GM12875 (cell line): ENCODE results near the gene ZFYVE27.

Experiments
- H3K4me3 ChIP-seq: one replicate; pipeline ENCODE4 v1.5.1; 2011; ENCODE audit warnings: low read depth, low read length, control low read depth
- CTCF ChIP-seq: IDR thresholded peaks from 2 replicates; pipeline ENCODE4 v1.5.1; 2011; ENCODE audit warnings: low read depth, mild to moderate bottlenecking, control low read depth, inconsistent platforms, low read length, moderate library complexity, borderline replicate concordance; ENCODE audit not compliant: insufficient read depth

The ZFYVE27 gene

DNA sequence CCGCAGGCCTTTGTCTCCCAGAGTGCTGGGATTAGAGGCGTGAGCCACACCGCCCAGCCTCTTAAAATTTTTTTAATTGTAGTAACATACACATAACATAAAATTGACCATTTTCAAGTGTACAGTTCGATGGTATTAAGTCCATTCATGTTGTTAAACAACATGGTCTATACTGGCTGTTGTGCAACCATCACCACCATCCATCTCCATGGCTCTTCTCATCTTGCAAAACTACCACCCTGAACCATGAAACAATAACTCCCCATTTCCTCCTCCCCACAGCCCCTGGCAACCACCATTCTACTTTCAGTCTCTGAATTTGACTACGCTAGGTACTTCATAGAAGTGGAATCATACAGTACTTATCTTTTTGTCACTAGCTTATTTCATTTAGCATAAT lies 7.9 kb upstream of the ZFYVE27 start:
- H3K4me3 ChIP-seq, result no peak overlapping the region
- TF ChIP-seq CTCF, result no peak

- peak; percentile 73 for TF ChIP-seq CTCF
- no peak overlapping the region for H3K4me3 ChIP-seq
These were observed 5.4 kb upstream of the ZFYVE27 start for GRCh38 chr10:97731346-97732051.

DNA sequence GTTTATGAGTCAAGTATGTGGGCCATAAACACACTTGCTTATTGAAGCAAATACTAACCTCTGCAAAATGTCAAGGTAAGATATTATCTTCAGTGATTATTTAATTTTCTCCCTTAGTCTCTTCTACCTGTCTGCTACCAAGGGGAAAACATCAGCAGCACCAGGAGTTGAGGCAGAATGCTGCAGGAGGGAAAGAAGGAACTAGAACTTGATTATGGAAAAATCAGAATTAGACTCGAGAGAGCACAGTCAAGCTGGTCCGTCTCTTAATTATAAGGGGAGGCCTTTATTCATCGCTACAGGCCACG lies 4.9 kb upstream of the ZFYVE27 start:
- TF ChIP-seq CTCF, result no peak
- H3K4me3 ChIP-seq, result no peak overlapping the region

- TF ChIP-seq CTCF, result no peak
- H3K4me3 ChIP-seq, result no peak overlapping the region
These were observed 3.7 kb upstream of the ZFYVE27 start for GRCh38 chr10:97733256-97733655.

DNA sequence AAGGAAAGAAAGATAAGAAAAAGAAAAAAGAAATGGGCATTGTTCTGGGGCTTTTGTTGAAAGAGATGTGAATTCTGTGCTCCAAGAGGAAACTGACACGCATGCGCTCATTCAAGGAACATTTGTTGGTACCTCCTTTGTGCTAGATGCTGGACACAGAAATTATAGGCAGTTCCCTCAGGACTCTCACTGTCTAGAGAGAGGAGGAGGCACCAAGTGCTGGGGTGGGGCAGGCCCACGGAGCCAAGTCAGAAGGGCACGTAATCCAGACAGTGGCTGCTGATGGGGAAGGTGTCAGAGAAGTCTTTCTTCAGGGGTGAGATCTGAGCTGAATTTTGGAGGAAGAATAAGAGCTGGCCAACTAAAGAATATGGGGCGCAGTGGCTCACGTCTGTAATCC lies 2.9 kb upstream of the ZFYVE27 start:
- no peak overlapping the region for H3K4me3 ChIP-seq
- TF ChIP-seq CTCF, result no peak

DNA sequence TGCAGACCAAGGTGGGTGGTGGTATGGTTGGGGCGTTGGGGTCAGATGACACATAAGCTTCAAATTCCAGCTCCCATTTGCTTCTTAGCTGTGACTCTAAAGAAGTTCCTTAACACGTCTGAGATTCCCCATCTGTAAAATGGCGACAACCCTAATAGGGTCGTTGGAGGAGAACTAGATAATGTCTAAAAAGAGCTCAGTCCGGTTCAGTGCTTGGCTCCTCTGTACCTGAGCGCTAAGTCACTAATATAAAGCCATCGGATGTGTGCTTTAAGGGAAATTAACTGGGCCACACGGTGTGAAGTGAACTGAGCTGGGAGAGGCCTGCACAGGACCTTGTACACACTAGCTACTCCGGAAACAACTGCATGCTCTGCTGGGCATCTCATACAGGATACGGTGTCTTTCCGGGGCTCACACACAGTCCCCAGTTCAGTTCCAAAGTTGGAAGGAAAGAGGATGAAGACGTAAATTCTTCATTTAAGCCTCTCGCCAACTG lies 476 bp upstream of the ZFYVE27 start:
- no peak overlapping the region for H3K4me3 ChIP-seq

More for the DNA sequence above, 476 bp upstream of the ZFYVE27 start:
- no peak for TF ChIP-seq CTCF
